ENCODE measurements around the gene SIGLEC7. TPM values are rescaled to one million over a fixed set of nuclear protein-coding genes. Genes with fewer than 3 reads are reported as not detected.

Gene SIGLEC7
- total and polyA plus RNA-seq, 7 donors: 1.1 to 8.3 (median 2.5) TPM

DNA sequence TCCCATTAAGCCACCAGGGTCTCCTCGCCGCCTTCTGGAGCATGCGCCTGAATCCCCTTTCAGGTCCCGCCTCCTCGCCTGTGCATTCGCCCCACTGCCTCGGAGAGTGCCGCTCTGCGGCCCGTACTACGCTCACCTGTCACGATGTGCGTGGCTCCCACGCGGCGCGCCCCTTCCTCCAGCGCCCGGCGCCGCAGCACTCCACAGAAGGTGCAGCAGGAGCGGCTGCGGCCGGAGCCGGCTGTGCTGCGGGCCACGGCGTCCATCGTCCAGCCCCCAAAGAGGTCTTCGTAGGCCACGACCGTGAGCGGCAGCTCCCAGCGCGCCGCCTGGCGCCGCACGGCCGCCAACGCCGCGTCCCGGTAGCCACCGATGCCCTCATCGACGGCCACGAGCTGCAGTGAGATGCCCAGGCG is 38.2 kb upstream of the SIGLEC7 start:
- TF ChIP-seq POLR2A (IDR thresholded peaks at IDR 0.05): no peak
- no peak for TF ChIP-seq EP300 (IDR thresholded peaks at IDR 0.05)
- TF ChIP-seq POLR2AphosphoS5 (IDR thresholded peaks at IDR 0.05): no peak
- no peak for TF ChIP-seq CTCF (IDR thresholded peaks at IDR 0.05)
- 94 to 96% methylated on average over 49 of the region's 49 CpGs for WGBS, 2 donors
- Histone ChIP-seq H3K4me1 (peaks cover 0 to 35% (median 32%) of the 10 kb centered on the region in 4 donors), H3K36me3 (peaks cover 0 to 26% (median 16%) of the 10 kb centered on the region in 4 donors), H3K27ac (no peak overlapping the region), H3K4me3 (no peak overlapping the region), H3K9me3 (no peaks in the 10 kb centered on the region), H3K27me3 (no peaks in the 10 kb centered on the region)
- intact Hi-C loops (cut with DNase I): no loop called here
- no peak for DNase-seq

DNA sequence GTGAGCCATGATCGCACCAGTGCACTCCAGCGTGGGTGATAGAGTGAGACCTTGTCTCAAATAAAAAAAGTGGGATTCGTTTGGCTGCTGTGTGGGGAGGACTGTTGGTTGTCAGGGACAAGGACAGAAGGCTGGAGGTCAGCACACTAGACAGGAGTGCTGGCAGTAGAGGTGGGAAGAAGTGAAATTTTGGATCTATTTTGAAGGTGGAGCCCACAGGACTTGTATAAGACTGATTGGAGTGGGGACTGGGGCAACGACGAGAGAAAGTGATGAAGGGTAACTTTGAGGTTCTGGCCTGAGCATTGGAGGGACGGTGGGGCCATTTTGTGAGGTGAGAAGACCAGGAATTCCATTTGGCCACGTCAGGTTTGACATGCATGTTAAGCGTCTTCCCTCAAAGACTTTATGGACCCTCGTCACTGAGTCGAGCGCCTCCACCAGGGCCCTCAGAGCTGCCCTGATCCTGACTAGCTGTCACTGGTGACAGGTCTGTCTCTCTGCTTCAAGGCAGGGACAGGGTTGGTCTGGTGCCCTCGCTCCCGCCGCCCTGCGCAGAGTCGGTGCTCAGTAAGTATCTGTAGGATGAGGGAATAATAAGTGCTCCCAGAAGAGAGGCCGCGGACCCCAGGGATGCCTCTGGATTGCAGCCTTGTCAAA is 34.6 kb upstream of the SIGLEC7 start:
- DNase-seq: no peak
- no peaks in the 10 kb centered on the region for H3K27me3 ChIP-seq
- H3K4me3 ChIP-seq: peak overlapping the region; percentile 55 to 83 (median 70)
- H3K4me1 ChIP-seq: peaks cover 0 to 18% (median 15%) of the 10 kb centered on the region in 4 donors
- no peak for TF ChIP-seq POLR2A (IDR thresholded peaks at IDR 0.05)
- TF ChIP-seq EP300 (IDR thresholded peaks at IDR 0.05): no peak
- no peak for TF ChIP-seq POLR2AphosphoS5 (IDR thresholded peaks at IDR 0.05)
- TF ChIP-seq CTCF (IDR thresholded peaks at IDR 0.05): no peak
- H3K36me3 ChIP-seq: peaks cover 0 to 17% (median 11%) of the 10 kb centered on the region in 4 donors
- no peaks in the 10 kb centered on the region for H3K9me3 ChIP-seq
- intact Hi-C loops (cut with DNase I): loop anchor here (2.0 to 5.0 kb wide), 2 partner anchors 465 to 487 kb away; partner anchors contain the start of gene ZNF175
- peak overlapping the region; percentile 66 to 76 (median 71) for H3K27ac ChIP-seq
- WGBS, 2 donors: 16 to 19% methylated on average over 18 of the region's 18 CpGs

DNA sequence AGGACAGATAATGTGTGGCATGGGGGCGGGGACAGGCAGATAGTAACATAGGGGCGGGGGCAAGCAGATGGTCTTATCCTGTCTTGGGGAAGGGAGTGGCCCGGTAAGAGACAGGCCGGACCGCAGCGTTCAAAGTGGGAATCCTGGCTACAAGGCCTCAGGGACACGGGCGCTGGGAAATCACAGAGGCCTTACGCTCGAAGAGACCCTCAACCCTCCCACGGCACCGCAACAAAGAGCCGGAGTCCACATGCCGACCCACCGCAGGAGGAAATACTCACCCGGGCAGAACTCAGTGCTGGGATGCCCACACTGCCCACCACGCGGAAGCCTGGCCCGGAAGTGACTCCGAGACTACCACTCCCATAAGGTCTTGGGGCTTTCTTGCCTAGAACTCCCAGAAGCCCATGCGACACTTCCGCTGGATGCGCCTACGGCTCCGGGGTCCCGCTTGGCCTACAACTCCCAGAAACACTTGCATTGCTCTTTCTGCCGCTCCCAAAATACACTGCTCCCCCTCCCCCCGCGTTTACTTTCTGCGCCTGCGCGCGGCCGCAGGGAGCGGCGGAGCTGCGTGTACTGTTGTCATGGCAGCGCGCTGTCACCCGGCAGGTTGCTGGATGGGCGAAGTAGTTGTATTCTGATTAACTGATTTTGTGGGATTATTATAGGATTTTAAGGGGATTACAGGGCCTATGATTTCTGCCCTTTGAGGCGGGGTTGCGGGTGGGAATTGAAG is 33.9 kb upstream of the SIGLEC7 start, which contains the start of gene CTU1:
Gene CTU1 (minus strand): TSS at position 344 of the 739 bp plus-strand sequence. CDS start 3,840 bp downstream, outside the sequence.
- peak within 1 kb of the TSS; percentile 55 to 83 (median 70) for H3K4me3 ChIP-seq
- intact Hi-C loops (cut with DNase I): loop anchor here (2.0 to 5.0 kb wide), 2 partner anchors 464 to 487 kb away; partner anchors contain the start of gene ZNF175
- WGBS, 2 donors: 0% methylated on average over 43 of the region's 43 CpGs

DNA sequence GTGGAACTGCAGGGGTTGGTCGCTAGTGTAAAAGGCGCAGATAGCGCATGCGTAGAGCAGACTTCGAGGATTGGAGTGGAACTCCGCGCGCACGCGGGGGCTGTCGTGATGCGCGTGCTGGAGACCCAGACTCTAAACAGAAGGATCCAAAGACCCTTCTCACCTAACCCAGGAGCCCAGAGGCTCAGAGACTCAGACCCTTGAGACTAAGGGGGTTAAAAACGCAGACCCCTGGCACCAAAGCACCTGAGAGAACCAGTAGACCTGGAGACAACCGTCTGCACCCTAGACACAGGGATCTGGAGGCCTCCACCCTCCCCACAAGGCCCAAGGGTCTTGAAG is 33.3 kb upstream of the SIGLEC7 start:
- no peaks in the 10 kb centered on the region for H3K9me3 ChIP-seq
- TF ChIP-seq POLR2A (IDR thresholded peaks at IDR 0.05) (no peak), CTCF (IDR thresholded peaks at IDR 0.05) (peak in 1 of 4 experiments; percentile 20)
- peak overlapping the region; percentile 66 to 76 (median 72) for H3K27ac ChIP-seq
- H3K27me3 ChIP-seq: no peaks in the 10 kb centered on the region
- DNase-seq: no peak
- H3K4me3 ChIP-seq: peak overlapping the region; percentile 55 to 83 (median 70)
- 3 to 5% methylated on average over 15 of the region's 15 CpGs for WGBS, 2 donors
- intact Hi-C loops (cut with DNase I): loop anchor here (2.0 to 5.0 kb wide), 2 partner anchors 464 to 486 kb away; partner anchors contain the start of gene ZNF175
- peaks cover 0 to 18% (median 15%) of the 10 kb centered on the region in 4 donors for H3K4me1 ChIP-seq
- H3K36me3 ChIP-seq: peaks cover 0 to 5% (median 4%) of the 10 kb centered on the region in 4 donors

More for the DNA sequence above, 33.9 kb upstream of the SIGLEC7 start, which contains the start of gene CTU1:
- peak; percentile 99 for DNase-seq
- H3K27me3 ChIP-seq: no peaks in the 10 kb centered on the region
- peak in 1 of 4 donors; percentile 53 for TF ChIP-seq EP300 (IDR thresholded peaks at IDR 0.05)
- peak; percentile 39 to 79 (median 75) for TF ChIP-seq POLR2AphosphoS5 (IDR thresholded peaks at IDR 0.05)
- TF ChIP-seq POLR2A (IDR thresholded peaks at IDR 0.05): peak in 1 of 2 donors; percentile 38
- TF ChIP-seq CTCF (IDR thresholded peaks at IDR 0.05): peak in 1 of 4 experiments; percentile 58
- H3K36me3 ChIP-seq: peaks cover 0 to 10% (median 7%) of the 10 kb centered on the region in 4 donors
- H3K9me3 ChIP-seq: no peaks in the 10 kb centered on the region
- H3K27ac ChIP-seq: peak within 1 kb of the TSS; percentile 66 to 76 (median 72)
- H3K4me1 ChIP-seq: peaks cover 0 to 18% (median 15%) of the 10 kb centered on the region in 4 donors
